Subcutaneous abdominal adipose tissue (tissue), 5 donors: ENCODE results near the gene WDR91.

Source experiments
- H3K27ac ChIP-seq: one replicate; pipeline ENCODE4 v1.7.0; 2013; ENCODE audit warnings: low read depth, mild to moderate bottlenecking, inconsistent platforms, low read length, moderate library complexity
- H3K27me3 ChIP-seq, 5 donors: one replicate each; pipeline ENCODE4 v1.7.0; 2013; ENCODE audit warnings: low read length in 5 of 5, inconsistent platforms in 1 of 5; ENCODE audit not compliant: control insufficient read depth in 5 of 5, insufficient read depth in 4 of 5
- H3K36me3 ChIP-seq, 5 donors: one replicate each; pipeline ENCODE4 v1.7.0; 2013; ENCODE audit warnings: low read length in 5 of 5; ENCODE audit not compliant: control insufficient read depth in 5 of 5, insufficient read depth in 5 of 5
- H3K4me1 ChIP-seq, 5 donors: one replicate each; pipeline ENCODE4 v1.7.0; 2013; ENCODE audit warnings: low read length in 5 of 5, mild to moderate bottlenecking in 3 of 5, moderate library complexity in 1 of 5; ENCODE audit not compliant: control insufficient read depth in 5 of 5, insufficient read depth in 5 of 5
- H3K4me3 ChIP-seq, 5 donors: one replicate each; pipeline ENCODE4 v1.7.0; 2013; ENCODE audit warnings: low read length in 5 of 5, low read depth in 1 of 5
- H3K9ac ChIP-seq, 5 donors: one replicate each; pipeline ENCODE4 v1.7.0; 2013; ENCODE audit warnings: low read length in 5 of 5, mild to moderate bottlenecking in 4 of 5, moderate library complexity in 3 of 5
- H3K9me3 ChIP-seq, 5 donors: one replicate each; pipeline ENCODE4 v1.7.0; 2013; ENCODE audit warnings: low read length in 5 of 5; ENCODE audit not compliant: control insufficient read depth in 5 of 5
- donor health status: healthy.
- donor health status: healthy.
- donor health status: healthy.
- donor health status: healthy.
- donor health status: healthy.

Gene WDR91

GRCh38 chr7:135147341-135147898, 63.9 kb downstream of the WDR91 start:
- peak overlapping the region; percentile 96 for H3K27ac ChIP-seq
- H3K9ac ChIP-seq, result peak overlapping the region; percentile 76 to 97 (median 89)
- H3K36me3 ChIP-seq, result peaks cover 0 to 11% (median 9%) of the 10 kb centered on the region in 5 donors
- no peaks in the 10 kb centered on the region for H3K27me3 ChIP-seq
- peaks cover 2 to 70% (median 54%) of the 10 kb centered on the region in 5 donors for H3K4me1 ChIP-seq
- no peaks in the 10 kb centered on the region for H3K9me3 ChIP-seq
- peak overlapping the region; percentile 73 to 98 (median 88) for H3K4me3 ChIP-seq

- peak overlapping the region; percentile 53 for H3K27ac ChIP-seq
- no peak overlapping the region for H3K4me3 ChIP-seq
- H3K9me3 ChIP-seq, result no peaks in the 10 kb centered on the region
- no peaks in the 10 kb centered on the region for H3K36me3 ChIP-seq
- H3K9ac ChIP-seq, result peak overlapping the region in 1 of 5 donors; percentile 3
- H3K4me1 ChIP-seq, result peaks cover 2 to 38% (median 24%) of the 10 kb centered on the region in 5 donors
- H3K27me3 ChIP-seq, result no peaks in the 10 kb centered on the region
Measured at GRCh38 chr7:135143885-135144668, 67.2 kb downstream of the WDR91 start.
